Bronchial epithelial cell (primary cell): Measurements from ENCODE around the gene PRR35. TPM values are rescaled to one million over a fixed set of nuclear protein-coding genes. Genes with fewer than 3 reads are reported as not detected.

Source experiments
- DNase-seq: peaks from one replicate; pipeline ENCODE4 v3.0.0-alpha.2; 2010; ENCODE audit warnings: low read depth
- FAIRE-seq: peaks from 2 replicates; lab custom pipeline; 2011; peaks lifted over from hg19 to GRCh38; lab: Jason Lieb, UNC
- H3K27me3 ChIP-seq: 2 replicates; pipeline ENCODE4 v1.5.1; 2011; ENCODE audit warnings: low read length; ENCODE audit not compliant: control insufficient read depth, insufficient read depth
- H3K36me3 ChIP-seq: 2 replicates; pipeline ENCODE4 v1.5.1; 2011; ENCODE audit warnings: low read length; ENCODE audit not compliant: control insufficient read depth, insufficient read depth
- H3K4me3 ChIP-seq: 2 replicates; pipeline ENCODE4 v1.5.1; 2011; ENCODE audit warnings: mild to moderate bottlenecking, low read depth, low read length, control low read depth
- CTCF ChIP-seq: IDR thresholded peaks from 2 replicates; pipeline ENCODE4 v1.5.1; 2011; ENCODE audit warnings: mild to moderate bottlenecking, moderate library complexity, low read length, control low read depth, inconsistent platforms; ENCODE audit not compliant: insufficient read depth, severe bottlenecking
- total RNA-seq: library from RNA; depleted of rRNA; stranded (reverse); fragments of >200 nt; gene quantifications from 2 replicates; pipeline ENCODE4 v1.2.1, GENCODE V29; 2014

PRR35 gene
- total RNA-seq, 1 donor from 2014 or later: not detected

GRCh38 chr16:549544-550263 is 10.5 kb upstream of the PRR35 start:
- no peaks in the 10 kb centered on the region for H3K27me3 ChIP-seq
- H3K36me3 ChIP-seq: peaks cover 14% of the 10 kb centered on the region
- peak; percentile 3 for TF ChIP-seq CTCF
- DNase-seq (no peak), FAIRE-seq (no peak)
- no peak overlapping the region for H3K4me3 ChIP-seq

GRCh38 chr16:551210-551609 is 9.0 kb upstream of the PRR35 start:
- Histone ChIP-seq H3K4me3 (no peak overlapping the region), H3K27me3 (no peaks in the 10 kb centered on the region), H3K36me3 (peaks cover 13% of the 10 kb centered on the region)
- DNase-seq (no peak), FAIRE-seq (no peak)
- TF ChIP-seq CTCF: no peak

- FAIRE-seq: no peak
- H3K36me3 ChIP-seq: peaks cover 12% of the 10 kb centered on the region
These were observed 8.0 kb upstream of the PRR35 start for GRCh38 chr16:552171-552570.

GRCh38 chr16:553601-554296 is 6.4 kb upstream of the PRR35 start:
- DNase-seq (no peak), FAIRE-seq (no peak)
- H3K36me3 ChIP-seq: peaks cover 10% of the 10 kb centered on the region
- H3K4me3 ChIP-seq: no peak overlapping the region
- H3K27me3 ChIP-seq: peaks cover 2% of the 10 kb centered on the region
- no peak for TF ChIP-seq CTCF

More at GRCh38 chr16:552171-552570, 8.0 kb upstream of the PRR35 start:
- Histone ChIP-seq H3K27me3 (no peaks in the 10 kb centered on the region), H3K4me3 (no peak overlapping the region)
- DNase-seq: no peak
- no peak for TF ChIP-seq CTCF

GRCh38 chr16:554297-554621 is 5.9 kb upstream of the PRR35 start:
- H3K4me3 ChIP-seq: no peak overlapping the region
- peaks cover 3% of the 10 kb centered on the region for H3K27me3 ChIP-seq
- no peak for FAIRE-seq
- peaks cover 8% of the 10 kb centered on the region for H3K36me3 ChIP-seq
- TF ChIP-seq CTCF: no peak
- DNase-seq: no peak
